ENCODE results near the gene CUL4A. TPM values are rescaled to one million over a fixed set of nuclear protein-coding genes. Genes with fewer than 3 reads are reported as not detected.

CUL4A gene
- total RNA-seq, 4 donors from 2014 or later, result 83.9 to 206 (median 114) TPM

DNA sequence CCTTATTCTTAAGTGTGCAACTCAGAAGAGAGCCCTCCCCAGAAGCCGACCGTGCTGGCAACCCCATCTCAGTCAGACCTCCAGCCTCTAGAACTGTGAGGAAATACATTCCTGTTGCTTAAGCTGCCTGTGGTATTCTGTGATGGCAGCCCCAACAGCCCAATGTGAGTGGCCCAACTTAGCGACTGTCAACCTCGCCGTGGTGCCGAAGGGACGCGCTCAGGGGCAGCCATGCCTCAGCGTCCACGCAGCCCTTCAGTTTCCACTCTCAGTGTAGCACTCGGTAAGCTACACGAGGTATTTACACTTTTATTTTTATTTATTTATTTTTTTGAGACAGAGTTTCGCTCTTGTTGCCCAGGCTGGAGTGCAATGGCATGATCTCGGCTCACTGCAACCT lies 32.6 kb upstream of the CUL4A start:
- Histone ChIP-seq H3K9me3 (no peaks in the 10 kb centered on the region), H3K36me3 (peaks cover 0 to 76% (median 0%) of the 10 kb centered on the region in 3 donors), H3K27me3 (no peaks in the 10 kb centered on the region), H3K4me1 (no peaks in the 10 kb centered on the region), H3K27ac (no peak overlapping the region), H3K4me3 (no peak overlapping the region)
- no peak for DNase-seq
- TF ChIP-seq, protein P1, sequence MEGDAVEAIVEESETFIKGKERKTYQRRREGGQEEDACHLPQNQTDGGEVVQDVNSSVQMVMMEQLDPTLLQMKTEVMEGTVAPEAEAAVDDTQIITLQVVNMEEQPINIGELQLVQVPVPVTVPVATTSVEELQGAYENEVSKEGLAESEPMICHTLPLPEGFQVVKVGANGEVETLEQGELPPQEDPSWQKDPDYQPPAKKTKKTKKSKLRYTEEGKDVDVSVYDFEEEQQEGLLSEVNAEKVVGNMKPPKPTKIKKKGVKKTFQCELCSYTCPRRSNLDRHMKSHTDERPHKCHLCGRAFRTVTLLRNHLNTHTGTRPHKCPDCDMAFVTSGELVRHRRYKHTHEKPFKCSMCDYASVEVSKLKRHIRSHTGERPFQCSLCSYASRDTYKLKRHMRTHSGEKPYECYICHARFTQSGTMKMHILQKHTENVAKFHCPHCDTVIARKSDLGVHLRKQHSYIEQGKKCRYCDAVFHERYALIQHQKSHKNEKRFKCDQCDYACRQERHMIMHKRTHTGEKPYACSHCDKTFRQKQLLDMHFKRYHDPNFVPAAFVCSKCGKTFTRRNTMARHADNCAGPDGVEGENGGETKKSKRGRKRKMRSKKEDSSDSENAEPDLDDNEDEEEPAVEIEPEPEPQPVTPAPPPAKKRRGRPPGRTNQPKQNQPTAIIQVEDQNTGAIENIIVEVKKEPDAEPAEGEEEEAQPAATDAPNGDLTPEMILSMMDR (IDR thresholded peaks at IDR 0.05), result no peak
- no peak for TF ChIP-seq POLR2A (IDR thresholded peaks at IDR 0.05)

DNA sequence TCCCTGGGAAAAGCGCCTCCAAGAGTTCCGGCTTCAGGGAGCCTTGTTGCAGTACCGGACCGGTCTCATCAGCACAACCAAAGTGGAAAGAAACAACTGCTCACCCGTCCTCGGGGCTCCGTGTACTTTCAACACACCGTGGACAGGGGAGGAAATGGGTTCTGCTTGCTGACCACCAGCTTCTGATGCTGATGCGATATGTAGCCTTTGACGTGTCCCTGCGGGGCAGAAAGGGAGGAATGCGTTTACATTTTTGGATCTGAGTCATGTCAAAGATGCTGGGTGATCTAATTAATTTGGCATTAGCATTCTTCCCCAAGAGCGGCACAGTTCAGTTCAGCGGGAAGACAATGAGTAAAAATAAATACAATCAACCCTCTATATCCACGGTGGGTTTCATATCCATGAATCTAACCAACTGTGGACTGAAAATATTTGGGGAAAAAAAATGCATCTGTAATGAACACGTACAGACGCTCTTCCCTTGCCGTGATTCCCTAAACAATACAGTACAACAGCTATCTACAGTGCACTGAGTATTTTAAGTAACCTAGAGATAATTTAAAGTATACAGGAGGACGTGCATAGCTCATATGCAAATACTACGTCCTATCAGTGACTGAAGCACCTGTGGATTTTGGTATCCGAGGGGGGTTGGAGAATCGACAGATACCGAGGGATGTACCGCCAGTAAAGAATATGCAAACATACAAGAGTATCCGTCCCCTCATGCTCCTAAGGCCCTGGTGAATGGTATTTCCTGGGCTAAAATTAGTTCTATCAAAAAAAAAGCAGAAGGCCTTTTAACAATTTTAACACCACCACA lies 31.1 kb upstream of the CUL4A start:
- Histone ChIP-seq H3K4me1 (no peaks in the 10 kb centered on the region), H3K36me3 (peaks cover 0 to 86% (median 0%) of the 10 kb centered on the region in 3 donors), H3K27me3 (no peaks in the 10 kb centered on the region), H3K9me3 (no peaks in the 10 kb centered on the region), H3K27ac (no peak overlapping the region), H3K4me3 (no peak overlapping the region)
- DNase-seq, result no peak
- no peak for TF ChIP-seq POLR2A (IDR thresholded peaks at IDR 0.05)
- TF ChIP-seq, protein P1 (IDR thresholded peaks at IDR 0.05), result no peak

DNA sequence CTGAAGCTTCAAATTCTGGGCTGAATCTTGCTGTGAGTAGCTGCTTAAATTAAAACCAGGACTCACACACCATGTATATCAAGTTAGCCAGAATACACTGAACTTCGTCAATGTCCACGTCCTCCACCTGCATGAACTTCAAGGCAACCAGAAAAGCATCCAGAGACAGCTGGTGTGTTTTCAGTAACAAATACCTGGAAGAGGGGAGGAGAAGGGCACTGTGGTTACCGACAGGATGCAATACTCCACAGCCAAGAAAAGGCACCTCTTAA lies 30.6 kb upstream of the CUL4A start:
- no peaks in the 10 kb centered on the region for H3K4me1 ChIP-seq
- no peak overlapping the region for H3K27ac ChIP-seq

DNA sequence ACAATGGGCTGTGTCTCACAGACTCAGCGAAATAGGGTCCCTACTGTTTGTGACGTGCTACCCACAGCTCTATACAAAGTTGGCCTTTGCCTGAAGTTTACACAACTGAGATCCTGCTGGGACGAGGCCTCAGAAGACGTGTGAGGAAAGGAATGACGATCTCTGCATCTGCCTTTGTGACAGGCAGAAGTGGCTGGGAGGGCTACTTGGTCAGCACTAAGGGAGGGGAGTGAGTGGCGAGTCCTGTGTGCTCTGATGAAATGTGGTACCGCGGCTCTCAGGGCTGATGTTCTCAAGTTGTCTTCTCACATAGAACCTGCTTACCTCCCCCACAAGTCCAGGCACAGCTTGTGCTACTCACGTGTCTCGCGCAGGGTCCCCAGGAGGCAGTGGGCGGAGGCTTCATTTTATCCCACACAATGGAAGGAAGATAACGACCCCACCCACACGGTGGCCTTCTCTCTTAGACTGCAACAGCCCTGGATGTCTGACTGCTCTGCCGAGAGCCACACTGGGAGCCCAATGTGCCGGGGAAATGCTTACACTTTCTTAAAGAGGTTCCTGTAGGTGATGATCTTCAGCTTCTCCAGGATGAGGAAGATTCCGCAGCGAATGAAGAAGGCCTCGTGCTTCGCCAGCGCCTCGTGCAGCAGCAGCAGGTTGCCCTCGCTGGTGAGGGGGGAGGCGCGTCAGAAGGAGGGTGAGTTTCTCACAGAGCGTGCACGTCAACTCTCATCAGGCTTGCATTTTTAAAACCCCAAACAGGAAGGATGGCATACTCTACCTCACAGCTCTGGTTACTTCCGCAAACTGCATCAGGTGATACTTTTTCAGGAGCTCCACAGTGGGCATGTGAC lies 29.8 kb upstream of the CUL4A start:
- Histone ChIP-seq H3K4me1 (no peaks in the 10 kb centered on the region), H3K4me3 (no peak overlapping the region), H3K36me3 (peaks cover 0 to 95% (median 0%) of the 10 kb centered on the region in 3 donors), H3K27ac (no peak overlapping the region), H3K9me3 (no peaks in the 10 kb centered on the region), H3K27me3 (no peaks in the 10 kb centered on the region)
- DNase-seq, result no peak
- TF ChIP-seq POLR2A (IDR thresholded peaks at IDR 0.05), result no peak
- TF ChIP-seq, protein P1 (IDR thresholded peaks at IDR 0.05), result no peak

More for the DNA sequence above, 30.6 kb upstream of the CUL4A start:
- TF ChIP-seq, protein P1 (IDR thresholded peaks at IDR 0.05), result no peak
- TF ChIP-seq POLR2A (IDR thresholded peaks at IDR 0.05), result no peak
- Histone ChIP-seq H3K36me3 (peaks cover 0 to 92% (median 0%) of the 10 kb centered on the region in 3 donors), H3K9me3 (no peaks in the 10 kb centered on the region), H3K27me3 (no peaks in the 10 kb centered on the region), H3K4me3 (no peak overlapping the region)
- DNase-seq, result no peak

DNA sequence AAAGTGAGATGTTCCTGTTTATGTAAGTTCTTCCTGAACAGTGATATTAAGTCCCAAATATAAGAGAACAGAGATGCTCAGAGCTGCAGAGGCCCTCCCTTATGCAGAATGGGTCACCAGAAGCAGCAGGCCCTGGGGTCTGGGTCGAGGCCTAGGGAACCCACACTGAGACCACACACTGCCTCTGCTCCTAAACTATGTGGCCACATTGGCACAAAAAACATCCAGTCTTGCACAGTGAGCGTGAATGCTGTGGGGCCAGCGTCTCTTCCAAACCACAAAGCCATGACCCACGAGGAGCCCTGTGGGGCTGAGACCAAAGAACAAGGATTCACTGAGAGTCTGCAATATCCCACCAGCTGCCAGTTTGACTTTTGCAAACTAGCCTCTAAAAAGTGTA lies 27.4 kb upstream of the CUL4A start:
- no peak for DNase-seq
- no peak for TF ChIP-seq POLR2A (IDR thresholded peaks at IDR 0.05)
- TF ChIP-seq, protein P1 (IDR thresholded peaks at IDR 0.05), result no peak
- H3K4me1 ChIP-seq, result no peaks in the 10 kb centered on the region
- H3K27ac ChIP-seq, result no peak overlapping the region
- no peaks in the 10 kb centered on the region for H3K9me3 ChIP-seq
- H3K27me3 ChIP-seq, result no peaks in the 10 kb centered on the region
- no peak overlapping the region for H3K4me3 ChIP-seq
- peaks cover 0 to 79% (median 0%) of the 10 kb centered on the region in 3 donors for H3K36me3 ChIP-seq

Measured in Peyer's patch (tissue), 4 donors.